Progenitor cell of endocrine pancreas (in vitro differentiated cells): ENCODE data around the gene LDAF1. TPM values are rescaled to one million over a fixed set of nuclear protein-coding genes. Genes with fewer than 3 reads are reported as not detected.

ENCODE experiments used
- DNase-seq: peaks from one replicate; pipeline ENCODE4 v3.0.0; 2021; ENCODE audit warnings: low spot score; ENCODE audit not compliant: unreplicated experiment
- H3K27ac Mint-ChIP-seq: 2 replicates; pipeline ENCODE4 v1.8.0; 2021; ENCODE audit warnings: mild to moderate bottlenecking, moderate library complexity, mixed read lengths
- H3K27me3 Mint-ChIP-seq: 2 replicates; pipeline ENCODE4 v1.8.0; 2021; ENCODE audit warnings: mixed read lengths
- H3K36me3 Mint-ChIP-seq: 2 replicates; pipeline ENCODE4 v1.8.0; 2022; ENCODE audit warnings: mixed read lengths; ENCODE audit not compliant: insufficient read depth
- H3K4me1 Mint-ChIP-seq: 2 replicates; pipeline ENCODE4 v1.8.0; 2021; ENCODE audit warnings: low read depth, mixed read lengths
- H3K4me3 Mint-ChIP-seq: 2 replicates; pipeline ENCODE4 v1.8.0; 2021; ENCODE audit warnings: low read depth, mild to moderate bottlenecking, moderate library complexity, mixed read lengths
- H3K9me3 Mint-ChIP-seq: 2 replicates; pipeline ENCODE4 v1.8.0; 2021; ENCODE audit warnings: low read depth, mixed read lengths
- total RNA-seq: library from RNA; stranded (reverse); gene quantifications from 2 replicates; pipeline ENCODE4 v1.2.1, GENCODE V29; 2021
- TF ChIP-seq, protein P1 (sequence below): fragments of 200-600 bp; sonication (generic); IDR thresholded peaks from one replicate; pipeline ENCODE4 v1.5.0; 2021; ENCODE audit warnings: antibody characterized with exemption, mild to moderate bottlenecking; ENCODE audit not compliant: unreplicated experiment

The LDAF1 gene
- total RNA-seq, 1 donor from 2014 or later: 20.0 TPM

DNA sequence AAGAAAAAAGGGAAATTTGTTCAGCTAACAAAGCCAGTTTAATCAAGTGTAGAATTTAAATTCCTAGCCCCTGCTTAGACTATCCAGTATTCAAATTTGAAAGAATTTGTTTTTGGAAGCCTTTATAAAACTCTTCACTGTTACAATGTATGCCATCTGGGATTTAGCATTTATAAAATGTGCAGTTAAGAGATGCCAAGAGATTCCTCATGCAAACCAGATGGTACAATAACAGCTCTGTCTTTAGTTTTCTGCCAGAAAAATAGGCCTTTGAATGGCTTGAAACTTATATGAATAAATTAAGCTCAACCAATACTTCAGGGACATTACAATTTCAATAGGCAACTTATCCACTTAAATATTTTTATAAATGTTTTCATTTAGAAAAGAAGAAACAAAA, 68.3 kb downstream of the LDAF1 start:
- no peaks in the 10 kb centered on the region for H3K9me3 Mint-ChIP-seq

DNA sequence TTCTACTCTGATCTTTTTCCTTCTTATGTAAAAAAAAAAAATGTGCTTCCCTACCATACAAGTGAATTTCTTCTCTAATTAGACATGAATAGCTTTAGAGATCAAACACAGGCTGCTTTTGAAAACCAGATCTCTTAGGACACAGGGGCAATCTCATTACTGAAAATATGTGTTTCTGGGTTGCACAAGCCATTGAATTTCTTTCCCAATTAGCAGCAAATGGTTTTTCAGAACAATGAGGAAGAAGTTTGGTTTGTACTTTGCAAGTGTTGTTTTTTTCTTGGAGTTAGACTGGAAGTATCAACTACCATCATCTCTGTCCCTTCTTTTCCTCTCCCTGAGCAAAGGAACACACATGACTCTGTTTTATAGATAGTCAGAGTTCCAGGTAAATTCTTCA, 69.4 kb downstream of the LDAF1 start:
- TF ChIP-seq, protein P1, sequence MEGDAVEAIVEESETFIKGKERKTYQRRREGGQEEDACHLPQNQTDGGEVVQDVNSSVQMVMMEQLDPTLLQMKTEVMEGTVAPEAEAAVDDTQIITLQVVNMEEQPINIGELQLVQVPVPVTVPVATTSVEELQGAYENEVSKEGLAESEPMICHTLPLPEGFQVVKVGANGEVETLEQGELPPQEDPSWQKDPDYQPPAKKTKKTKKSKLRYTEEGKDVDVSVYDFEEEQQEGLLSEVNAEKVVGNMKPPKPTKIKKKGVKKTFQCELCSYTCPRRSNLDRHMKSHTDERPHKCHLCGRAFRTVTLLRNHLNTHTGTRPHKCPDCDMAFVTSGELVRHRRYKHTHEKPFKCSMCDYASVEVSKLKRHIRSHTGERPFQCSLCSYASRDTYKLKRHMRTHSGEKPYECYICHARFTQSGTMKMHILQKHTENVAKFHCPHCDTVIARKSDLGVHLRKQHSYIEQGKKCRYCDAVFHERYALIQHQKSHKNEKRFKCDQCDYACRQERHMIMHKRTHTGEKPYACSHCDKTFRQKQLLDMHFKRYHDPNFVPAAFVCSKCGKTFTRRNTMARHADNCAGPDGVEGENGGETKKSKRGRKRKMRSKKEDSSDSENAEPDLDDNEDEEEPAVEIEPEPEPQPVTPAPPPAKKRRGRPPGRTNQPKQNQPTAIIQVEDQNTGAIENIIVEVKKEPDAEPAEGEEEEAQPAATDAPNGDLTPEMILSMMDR: no peak
- H3K9me3 Mint-ChIP-seq: no peaks in the 10 kb centered on the region
- H3K27ac Mint-ChIP-seq: no peak overlapping the region
- no peak for DNase-seq
- no peaks in the 10 kb centered on the region for H3K36me3 Mint-ChIP-seq
- peaks cover 10% of the 10 kb centered on the region for H3K4me1 Mint-ChIP-seq
- no peak overlapping the region for H3K4me3 Mint-ChIP-seq
- H3K27me3 Mint-ChIP-seq: no peaks in the 10 kb centered on the region

More for the DNA sequence above, 68.3 kb downstream of the LDAF1 start:
- no peak overlapping the region for H3K27ac Mint-ChIP-seq
- no peak for DNase-seq
- H3K4me3 Mint-ChIP-seq: no peak overlapping the region
- H3K36me3 Mint-ChIP-seq: no peaks in the 10 kb centered on the region
- no peaks in the 10 kb centered on the region for H3K27me3 Mint-ChIP-seq
- TF ChIP-seq, protein P1: no peak
- H3K4me1 Mint-ChIP-seq: peaks cover 20% of the 10 kb centered on the region

DNA sequence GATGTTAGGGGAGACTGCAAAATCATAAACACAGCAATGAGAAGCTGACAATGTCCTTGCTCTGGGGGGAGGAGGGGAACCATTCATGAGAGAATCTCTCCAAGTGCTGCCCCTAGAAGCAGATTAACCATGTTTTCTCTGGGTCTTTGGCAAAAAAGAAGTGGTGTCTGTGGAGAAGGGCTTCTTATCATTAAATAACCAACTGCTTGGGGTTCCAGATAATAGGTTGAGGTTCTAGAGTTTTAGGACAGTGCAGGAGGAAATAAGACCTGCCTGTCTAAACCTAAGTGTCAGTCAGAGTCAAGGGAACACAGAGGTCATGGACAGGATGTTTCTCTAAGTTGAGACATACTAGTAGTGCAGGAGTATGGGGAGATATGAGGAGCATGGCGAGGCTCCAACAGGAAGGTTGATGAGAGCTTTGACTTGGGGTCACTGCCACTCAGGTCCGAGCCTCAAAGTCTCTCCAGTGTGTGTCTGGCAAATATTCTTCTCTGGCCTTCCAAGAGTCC, 69.9 kb downstream of the LDAF1 start:
- no peaks in the 10 kb centered on the region for H3K9me3 Mint-ChIP-seq
- no peak for DNase-seq
- TF ChIP-seq, protein P1: no peak
- H3K4me3 Mint-ChIP-seq: no peak overlapping the region
- H3K4me1 Mint-ChIP-seq: peaks cover 11% of the 10 kb centered on the region
- no peaks in the 10 kb centered on the region for H3K36me3 Mint-ChIP-seq
- no peak overlapping the region for H3K27ac Mint-ChIP-seq
- no peaks in the 10 kb centered on the region for H3K27me3 Mint-ChIP-seq

Other genes with a start within 250 kb of the LDAF1 start
- gene DNAH3, start 7.8 kb upstream of the LDAF1 start, total RNA-seq: 0.19 and 0.22 TPM in 2 replicates
- not detected in 2 replicates for gene ZP2, start 52.9 kb downstream of the LDAF1 start, total RNA-seq
- 4.0 and 4.6 TPM in 2 replicates for gene ANKS4B, start 75.0 kb downstream of the LDAF1 start, total RNA-seq
- 9.3 and 10.5 TPM in 2 replicates for gene CRYM, start 119.6 kb downstream of the LDAF1 start, total RNA-seq